D721Med (cell line): ENCODE measurements around the gene XRN1.
"Not testable (repeated sequence)": the region's sequence is repeated elsewhere in the genome, so short reads cannot be mapped to it uniquely, and the experiment has no call there.

Source experiments
- DNase-seq: peaks from one replicate; pipeline ENCODE4 v3.0.0; 2011; ENCODE audit warnings: low spot score; ENCODE audit not compliant: insufficient read length
- FAIRE-seq: peaks from 2 replicates; lab custom pipeline; 2011; peaks lifted over from hg19 to GRCh38; lab: Jason Lieb, UNC
- TF ChIP-seq, protein P1 (sequence below): IDR thresholded peaks from 2 replicates; pipeline ENCODE4 v1.5.1; 2012; ENCODE audit warnings: mild to moderate bottlenecking, control low read depth; ENCODE audit not compliant: insufficient read depth; ENCODE audit errors: missing control alignments

Gene XRN1

DNA sequence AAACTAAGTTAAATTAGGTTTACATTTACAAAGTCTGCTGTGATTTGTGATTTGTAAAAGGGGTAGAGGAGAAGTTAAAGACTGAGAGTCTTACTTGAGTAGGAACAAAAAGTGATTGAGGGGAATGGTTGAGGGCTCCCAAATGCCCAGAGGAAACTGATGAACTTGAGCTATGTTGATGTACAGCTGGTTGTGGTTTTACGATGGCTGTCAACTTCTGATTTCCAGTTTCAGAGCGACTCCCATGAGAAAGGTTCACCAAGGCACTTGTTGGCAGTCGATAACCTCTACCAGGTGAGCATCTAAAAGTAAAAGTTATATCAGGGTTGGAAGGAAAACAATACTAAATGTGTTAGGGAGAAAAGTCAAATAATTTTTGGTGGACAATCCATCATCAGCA lies 91.0 kb downstream of the XRN1 start:
- TF ChIP-seq, protein P1, sequence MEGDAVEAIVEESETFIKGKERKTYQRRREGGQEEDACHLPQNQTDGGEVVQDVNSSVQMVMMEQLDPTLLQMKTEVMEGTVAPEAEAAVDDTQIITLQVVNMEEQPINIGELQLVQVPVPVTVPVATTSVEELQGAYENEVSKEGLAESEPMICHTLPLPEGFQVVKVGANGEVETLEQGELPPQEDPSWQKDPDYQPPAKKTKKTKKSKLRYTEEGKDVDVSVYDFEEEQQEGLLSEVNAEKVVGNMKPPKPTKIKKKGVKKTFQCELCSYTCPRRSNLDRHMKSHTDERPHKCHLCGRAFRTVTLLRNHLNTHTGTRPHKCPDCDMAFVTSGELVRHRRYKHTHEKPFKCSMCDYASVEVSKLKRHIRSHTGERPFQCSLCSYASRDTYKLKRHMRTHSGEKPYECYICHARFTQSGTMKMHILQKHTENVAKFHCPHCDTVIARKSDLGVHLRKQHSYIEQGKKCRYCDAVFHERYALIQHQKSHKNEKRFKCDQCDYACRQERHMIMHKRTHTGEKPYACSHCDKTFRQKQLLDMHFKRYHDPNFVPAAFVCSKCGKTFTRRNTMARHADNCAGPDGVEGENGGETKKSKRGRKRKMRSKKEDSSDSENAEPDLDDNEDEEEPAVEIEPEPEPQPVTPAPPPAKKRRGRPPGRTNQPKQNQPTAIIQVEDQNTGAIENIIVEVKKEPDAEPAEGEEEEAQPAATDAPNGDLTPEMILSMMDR: no peak
- no peak for FAIRE-seq
- no peak for DNase-seq

DNA sequence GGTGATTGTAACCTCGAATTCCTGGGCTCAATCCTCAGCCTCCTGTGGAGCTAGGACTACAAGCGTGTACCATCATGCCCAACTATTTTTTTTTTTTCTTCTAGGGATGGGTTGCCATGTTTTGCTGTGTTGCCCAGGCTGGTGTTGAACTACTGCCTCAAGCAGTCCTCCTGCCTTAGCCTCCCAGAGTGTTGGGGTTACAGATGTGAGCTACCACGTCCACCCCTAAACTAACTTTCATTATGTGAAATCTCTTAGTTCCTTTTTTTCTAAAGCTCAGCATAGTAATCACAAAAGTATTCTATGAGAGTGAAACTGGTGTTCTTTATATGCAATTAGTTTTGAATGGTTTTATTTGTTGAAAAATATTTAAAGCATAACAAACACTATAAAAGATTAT lies 92.1 kb downstream of the XRN1 start:
- TF ChIP-seq, protein P1: no peak
- DNase-seq: no peak
- no peak for FAIRE-seq

DNA sequence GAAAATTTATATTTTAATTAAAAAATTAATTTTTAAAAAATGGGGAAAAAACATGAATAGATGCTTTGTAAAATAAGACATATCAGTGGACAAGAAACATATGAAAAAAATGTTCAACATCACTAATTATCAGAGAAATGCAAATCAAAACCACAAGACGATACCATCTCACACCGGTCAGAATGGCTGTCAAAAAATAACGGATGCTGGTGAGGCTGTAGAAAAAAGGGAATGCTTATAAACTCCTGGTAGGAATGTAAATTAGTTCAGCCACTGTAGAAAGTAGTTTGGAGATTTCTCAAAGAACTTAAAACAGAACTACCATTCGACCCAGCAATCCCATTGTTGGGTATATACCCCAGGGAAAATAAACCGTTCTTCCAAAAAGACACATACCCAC lies 93.8 kb downstream of the XRN1 start:
- TF ChIP-seq, protein P1: no peak
- no peak for FAIRE-seq

DNA sequence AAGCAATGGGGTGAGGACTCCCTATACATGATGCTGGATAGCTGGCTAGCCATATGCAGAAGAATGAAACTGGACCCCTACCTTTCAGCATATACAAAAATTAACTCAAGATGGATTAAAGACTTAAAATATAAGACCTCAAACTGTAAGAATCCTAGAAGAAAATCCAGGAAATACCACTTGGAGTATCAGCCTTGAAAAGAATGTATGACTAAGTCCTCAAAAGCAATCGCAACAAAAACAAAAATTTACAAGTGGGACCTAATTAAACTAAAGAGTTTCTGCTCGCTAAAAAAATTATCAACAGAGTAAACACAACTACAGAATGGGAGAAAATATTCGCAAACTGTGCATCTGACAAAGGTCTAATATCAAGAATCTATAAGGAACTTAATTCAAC lies 94.3 kb downstream of the XRN1 start:
- no peak for DNase-seq
- FAIRE-seq: no peak
- TF ChIP-seq, protein P1: no peak

More for the DNA sequence above, 93.8 kb downstream of the XRN1 start:
- DNase-seq: no peak

DNA sequence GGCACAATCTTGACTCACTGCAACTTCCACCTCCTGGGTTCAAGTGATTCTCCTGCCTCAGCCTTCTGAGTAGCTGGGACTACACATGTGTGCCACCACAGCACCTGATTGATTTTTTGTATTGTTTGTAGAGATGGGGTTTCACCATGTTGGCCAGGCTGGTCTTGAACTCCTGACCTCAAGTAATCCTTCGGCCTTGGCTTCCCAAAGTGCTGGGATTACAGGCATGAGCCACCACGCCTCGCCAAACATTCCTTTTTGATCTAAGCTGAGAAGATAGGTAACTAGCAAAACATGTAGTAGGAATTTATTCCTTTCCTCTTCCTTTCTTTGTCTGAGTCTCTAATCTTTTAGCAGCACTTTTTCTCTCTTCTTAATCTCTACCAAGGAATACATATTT lies 95.1 kb downstream of the XRN1 start:
- not testable (repeated sequence) for DNase-seq, FAIRE-seq

DNA sequence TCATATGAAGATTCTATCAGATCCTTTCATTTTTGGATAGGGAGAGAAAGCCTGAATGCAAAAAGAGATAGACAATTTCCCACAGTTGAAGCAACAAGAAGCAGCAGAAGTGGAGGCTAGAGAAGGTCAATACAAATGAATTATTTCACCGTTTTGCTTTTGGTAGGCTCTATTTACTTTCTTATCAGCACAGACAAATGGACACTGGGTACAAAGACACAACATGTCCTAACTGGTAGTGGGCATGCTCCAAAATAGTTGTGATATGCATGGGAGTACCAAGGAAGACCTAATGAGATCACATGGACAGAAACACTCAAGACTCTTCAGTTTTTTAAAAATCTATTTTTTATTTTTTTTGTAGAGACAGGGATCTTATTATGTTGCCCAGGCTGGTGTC lies 99.4 kb downstream of the XRN1 start:
- DNase-seq (no peak), FAIRE-seq (no peak)
- TF ChIP-seq, protein P1: no peak

DNA sequence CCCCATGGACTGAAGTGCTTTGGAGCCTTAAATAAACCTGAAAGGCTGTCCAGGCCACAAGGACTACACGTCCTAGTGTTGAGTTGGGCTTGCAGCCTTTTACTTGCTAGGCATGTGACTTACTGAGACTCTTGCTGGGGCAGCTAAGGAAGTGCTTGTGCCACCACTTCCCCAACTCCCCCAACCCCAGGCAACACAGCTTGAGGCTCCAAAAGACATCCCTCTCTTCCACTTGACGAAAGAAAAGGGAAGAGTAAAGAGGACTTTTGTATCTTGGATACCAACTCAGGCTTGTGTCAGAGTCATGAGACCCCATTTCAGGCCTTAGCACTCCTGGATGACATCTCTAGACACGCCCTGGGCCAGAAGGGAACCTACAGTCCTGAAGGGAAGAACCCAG lies 109.8 kb downstream of the XRN1 start:
- TF ChIP-seq, protein P1: no peak
- DNase-seq (no peak), FAIRE-seq (no peak)

DNA sequence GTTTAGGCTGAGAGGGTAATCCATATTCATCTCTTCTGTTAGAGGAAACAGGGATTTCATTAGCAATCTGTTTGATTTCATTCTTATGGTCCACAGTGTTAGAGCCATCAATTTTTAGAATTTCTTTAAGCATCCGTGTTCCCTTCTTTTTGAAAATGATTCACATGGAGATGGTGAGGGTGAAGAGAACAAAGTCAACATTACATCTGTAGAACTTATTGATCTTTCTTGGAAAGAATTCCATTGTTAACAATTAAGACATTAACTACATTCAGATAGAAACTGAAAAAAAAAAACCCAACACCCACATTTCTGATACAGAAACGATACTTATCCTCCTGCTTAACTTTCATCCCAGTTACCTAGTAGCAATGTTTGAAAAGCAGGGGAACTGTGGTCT lies 115.4 kb downstream of the XRN1 start:
- TF ChIP-seq, protein P1: no peak
- FAIRE-seq (no peak), DNase-seq (no peak)

DNA sequence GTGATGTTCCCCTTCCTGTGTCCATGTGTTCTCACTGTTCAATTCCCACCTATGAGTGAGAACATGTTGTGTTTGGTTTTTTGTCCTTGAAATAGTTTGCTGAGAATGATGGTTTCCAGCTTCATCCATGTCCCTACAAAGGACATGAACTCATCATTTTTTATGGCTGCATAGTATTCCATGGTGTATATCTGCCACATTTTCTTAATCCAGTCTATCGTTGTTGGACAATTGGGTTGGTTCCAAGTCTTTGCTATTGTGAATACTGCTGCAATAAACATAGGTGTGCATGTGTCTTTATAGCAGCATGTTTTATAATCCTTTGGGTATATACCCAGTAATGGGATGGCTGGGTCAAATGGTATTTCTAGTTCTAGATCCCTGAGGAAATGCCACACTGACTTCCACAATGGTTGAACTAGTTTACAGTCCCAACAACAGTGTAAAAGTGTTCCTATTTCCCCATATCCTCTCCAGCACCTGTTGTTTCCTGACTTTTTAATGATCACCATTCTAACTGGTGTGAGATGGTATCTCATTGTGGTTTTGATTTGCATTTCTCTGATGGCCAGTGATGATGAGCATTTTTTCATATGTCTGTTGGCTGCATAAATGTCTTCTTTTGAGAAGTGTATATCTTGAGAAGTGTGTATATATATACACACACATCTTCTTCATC lies 123.4 kb downstream of the XRN1 start:
- not testable (repeated sequence) for FAIRE-seq, DNase-seq
